GM12892 (cell line): ENCODE measurements around the gene COL6A2.

ENCODE experiments used
- POLR2A ChIP-seq: IDR thresholded peaks from 2 replicates; pipeline ENCODE4 v1.6.1; 2011; ENCODE audit warnings: low read depth, low read length, control low read depth
- POLR2AphosphoS5 ChIP-seq: IDR thresholded peaks from 2 replicates; pipeline ENCODE4 v1.6.1; 2011; ENCODE audit warnings: low read depth, low read length, control low read depth
- TAF1 ChIP-seq: IDR thresholded peaks from 2 replicates; pipeline ENCODE4 v1.6.1; 2011; ENCODE audit warnings: low read depth, mild to moderate bottlenecking, control low read depth, low read length, borderline replicate concordance

DNA sequence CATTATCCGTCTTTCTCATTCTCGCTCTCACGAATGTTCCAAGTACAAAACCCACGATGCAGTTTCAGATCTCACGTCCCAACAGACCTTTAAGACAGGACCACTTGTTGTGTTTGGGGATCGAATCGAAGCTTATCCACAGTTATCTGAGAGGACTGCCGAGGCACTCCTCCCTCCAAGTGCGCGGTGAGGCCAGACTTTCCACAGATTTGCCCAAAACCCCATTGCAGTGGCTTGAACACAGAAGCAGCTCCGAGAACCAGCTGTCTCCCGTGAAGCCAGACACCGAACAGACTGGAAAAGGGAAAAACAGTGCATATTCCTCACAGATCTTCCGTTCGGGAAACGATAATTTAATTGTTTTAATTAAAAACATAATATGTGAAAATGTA is 46.5 kb upstream of the COL6A2 start:
- TF ChIP-seq POLR2A: no peak
- no peak for TF ChIP-seq POLR2AphosphoS5
- no peak for TF ChIP-seq TAF1
